ENCODE data around the gene OR13C8. TPM values are rescaled to one million over a fixed set of nuclear protein-coding genes. Genes with fewer than 3 reads are reported as not detected.
"Not testable (repeated sequence)": the region's sequence is repeated elsewhere in the genome, so short reads cannot be mapped to it uniquely, and the experiment has no call there.

The OR13C8 gene
- total RNA-seq, 1 donor from 2014 or later: not detected

GRCh38 chr9:104604801-104605200, 35.8 kb downstream of the OR13C8 start:
- Histone ChIP-seq H3K9me3 (no peaks in the 10 kb centered on the region), H3K4me3 (no peak overlapping the region), H3K27ac (no peak overlapping the region), H3K36me3 (no peaks in the 10 kb centered on the region), H3K27me3 (no peaks in the 10 kb centered on the region), H3K4me1 (no peaks in the 10 kb centered on the region)
- TF ChIP-seq CTCF (IDR thresholded peaks at IDR 0.05): no peak
- intact Hi-C loops (cut with DNase I): no loop called here
- no peak for DNase-seq (ENCODE audit: low spot score in 2 of 2)

GRCh38 chr9:104605527-104605926, 36.6 kb downstream of the OR13C8 start, which contains the start of gene OR13C2:
Gene OR13C2 (minus strand): TSS chr9:104605627. CDS start chr9:104605627, 0 bp downstream.
- H3K9me3 ChIP-seq; intact Hi-C loops (cut with DNase I); H3K27ac ChIP-seq; DNase-seq (ENCODE audit: low spot score in 2 of 2); H3K36me3 ChIP-seq; H3K4me1 ChIP-seq; H3K4me3 ChIP-seq; H3K27me3 ChIP-seq: not testable (repeated sequence)

GRCh38 chr9:104606152-104606551, 37.2 kb downstream of the OR13C8 start:
- Histone ChIP-seq H3K27me3 (no peaks in the 10 kb centered on the region), H3K27ac (no peak overlapping the region), H3K36me3 (no peaks in the 10 kb centered on the region), H3K4me1 (no peaks in the 10 kb centered on the region), H3K9me3 (no peaks in the 10 kb centered on the region), H3K4me3 (no peak overlapping the region)
- intact Hi-C loops (cut with DNase I): no loop called here
- no peak for DNase-seq (ENCODE audit: low spot score in 2 of 2)
- no peak for TF ChIP-seq CTCF (IDR thresholded peaks at IDR 0.05)

- intact Hi-C loops (cut with DNase I): no loop called here
These were observed 39.4 kb downstream of the OR13C8 start for GRCh38 chr9:104608336-104608735.

GRCh38 chr9:104611213-104611612, 42.2 kb downstream of the OR13C8 start:
- H3K27me3 ChIP-seq: no peaks in the 10 kb centered on the region
- no peaks in the 10 kb centered on the region for H3K36me3 ChIP-seq
- H3K4me1 ChIP-seq: no peaks in the 10 kb centered on the region
- no peak for TF ChIP-seq CTCF (IDR thresholded peaks at IDR 0.05)
- H3K27ac ChIP-seq: no peak overlapping the region
- intact Hi-C loops (cut with DNase I): no loop called here
- DNase-seq (ENCODE audit: low spot score in 2 of 2): no peak
- H3K4me3 ChIP-seq: no peak overlapping the region
- H3K9me3 ChIP-seq: no peaks in the 10 kb centered on the region

More at GRCh38 chr9:104608336-104608735, 39.4 kb downstream of the OR13C8 start:
- Histone ChIP-seq H3K4me1 (no peaks in the 10 kb centered on the region), H3K36me3 (no peaks in the 10 kb centered on the region), H3K27me3 (no peaks in the 10 kb centered on the region), H3K27ac (no peak overlapping the region), H3K4me3 (no peak overlapping the region), H3K9me3 (no peaks in the 10 kb centered on the region)
- TF ChIP-seq CTCF (IDR thresholded peaks at IDR 0.05): no peak
- no peak for DNase-seq (ENCODE audit: low spot score in 2 of 2)

- no peak for DNase-seq (ENCODE audit: low spot score in 2 of 2)
- intact Hi-C loops (cut with DNase I): no loop called here
- no peak for TF ChIP-seq CTCF (IDR thresholded peaks at IDR 0.05)
- H3K4me3 ChIP-seq: no peak overlapping the region
- H3K4me1 ChIP-seq: no peaks in the 10 kb centered on the region
- no peaks in the 10 kb centered on the region for H3K27me3 ChIP-seq
- no peaks in the 10 kb centered on the region for H3K36me3 ChIP-seq
- H3K9me3 ChIP-seq: no peaks in the 10 kb centered on the region
- H3K27ac ChIP-seq: no peak overlapping the region
These were observed 48.5 kb downstream of the OR13C8 start for GRCh38 chr9:104617418-104617817.

Measured in ascending aorta (tissue), 2 donors.